Medulla oblongata (tissue), 1 donor: ENCODE measurements around the gene OR4D2.

Experiments used
- DNase-seq: peaks from one replicate; pipeline ENCODE4 v3.0.0-alpha.2; 2015; ENCODE audit errors: extremely low spot score

Gene OR4D2

DNA sequence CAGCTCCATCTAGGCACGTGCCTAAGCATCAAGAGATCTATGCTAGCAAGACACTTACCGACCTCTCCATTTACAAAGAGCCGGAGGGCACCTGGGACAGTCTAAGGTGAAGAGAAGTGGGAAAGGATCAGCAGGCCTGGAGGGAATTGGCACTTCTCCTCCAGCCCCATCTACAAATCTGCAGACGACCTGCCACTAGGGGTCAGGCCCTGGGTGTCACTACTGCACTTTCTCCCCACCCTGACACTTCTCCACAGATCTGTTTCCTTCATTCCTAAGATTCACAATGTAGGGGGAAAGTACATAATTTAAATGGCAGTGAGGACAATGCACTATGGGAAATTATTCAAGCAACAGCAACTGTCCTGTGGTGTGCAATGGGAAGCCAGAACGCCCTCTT, 44.1 kb downstream of the OR4D2 start:
- DNase-seq: no peak

DNA sequence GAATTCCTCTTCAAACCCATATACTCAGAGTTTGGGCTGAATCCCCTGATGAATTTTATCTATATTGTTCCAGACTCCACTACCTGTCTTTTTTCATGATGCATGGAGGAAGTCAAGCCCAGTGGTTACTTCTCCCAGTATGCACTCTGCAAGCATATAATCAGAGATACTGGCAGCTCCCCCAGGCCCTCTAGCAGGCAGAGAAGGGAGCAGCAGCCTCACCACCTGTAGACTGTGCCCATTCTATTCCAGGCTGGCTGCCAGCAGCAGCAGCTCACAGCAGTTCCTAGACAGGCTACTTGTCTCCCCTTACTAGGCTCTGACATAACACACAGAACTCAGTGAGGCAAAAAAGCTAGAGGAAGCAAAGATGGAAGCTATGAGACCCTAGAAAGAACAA, 48.9 kb downstream of the OR4D2 start:
- no peak for DNase-seq

DNA sequence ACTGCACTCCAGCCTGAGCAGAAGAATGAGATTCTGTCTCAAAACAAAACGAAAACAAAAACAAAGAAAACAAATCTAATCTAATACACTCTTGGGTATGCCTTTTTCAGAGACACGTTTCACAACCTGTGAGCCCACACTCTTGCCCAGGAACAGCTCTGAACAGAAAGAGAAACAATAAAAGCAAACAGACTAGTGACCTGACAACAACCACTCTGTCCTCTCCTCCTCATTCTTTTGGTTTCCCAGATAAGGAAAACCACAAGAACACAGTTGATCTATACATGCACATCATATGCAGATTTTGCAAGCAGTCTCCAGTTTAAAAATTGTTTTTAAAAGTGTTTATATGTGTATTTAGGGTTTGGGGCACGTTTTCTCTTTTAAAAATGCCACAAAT, 51.0 kb downstream of the OR4D2 start:
- DNase-seq: no peak

DNA sequence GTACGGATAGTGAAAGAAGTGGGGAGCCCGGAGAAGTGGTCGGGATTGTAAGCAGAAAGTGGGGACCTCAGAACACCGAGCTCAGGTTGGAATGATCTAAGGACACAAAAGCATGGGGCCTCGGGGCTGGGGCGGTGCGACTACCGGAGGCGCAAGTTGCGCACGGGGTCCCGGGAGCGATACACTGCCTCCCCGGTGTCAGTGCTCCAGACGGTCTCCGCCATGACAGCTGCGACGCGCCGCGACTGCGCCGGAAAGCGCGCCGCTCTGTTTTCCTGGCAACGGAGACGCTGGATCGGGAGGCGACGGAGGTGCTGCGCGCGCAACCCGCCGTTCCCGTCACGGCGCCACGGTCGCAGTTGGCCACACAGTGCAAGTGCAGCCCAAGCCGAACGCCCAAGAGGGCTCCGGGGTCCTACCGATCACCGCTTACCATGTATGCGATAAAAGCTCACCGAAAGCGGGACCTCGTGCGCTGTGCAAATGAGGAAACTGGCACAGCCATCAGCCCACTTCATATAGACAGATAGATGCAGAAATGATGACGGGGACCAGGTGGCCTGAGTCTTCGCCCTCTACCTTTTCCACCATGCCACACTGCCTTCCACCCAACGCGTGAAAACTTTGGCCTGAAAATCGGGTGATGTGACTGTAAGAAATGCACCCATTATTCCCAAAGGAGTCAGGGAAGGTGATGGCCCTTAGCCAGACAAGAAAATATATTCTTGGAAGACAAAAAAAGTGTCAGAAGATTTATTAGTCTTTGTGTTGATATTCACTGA, 52.4 kb downstream of the OR4D2 start, which contains the start of gene MKS1:
Gene MKS1 (minus strand): TSS at position 249 of the 782 bp plus-strand sequence. CDS start 25 bp downstream, at position 224.
- peak; percentile 92 for DNase-seq

DNA sequence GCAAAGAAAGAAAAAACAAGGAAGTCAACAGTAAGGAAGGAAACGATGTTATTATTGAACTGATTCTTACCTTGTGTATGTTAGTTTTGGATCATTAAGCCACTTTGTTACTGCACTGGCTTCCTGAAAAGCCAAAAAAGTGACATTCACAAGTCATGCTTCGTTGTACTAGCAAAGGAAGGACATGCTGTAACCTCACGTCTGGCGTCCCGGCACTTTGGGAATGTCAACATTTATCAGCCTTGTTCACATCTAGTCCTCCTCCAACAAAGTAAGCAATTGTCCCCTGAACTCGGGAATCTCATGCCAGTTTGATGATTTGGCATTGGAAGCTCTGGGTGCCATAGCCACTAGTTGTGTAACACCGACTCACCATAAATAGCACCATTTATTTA, 53.0 kb downstream of the OR4D2 start:
- peak; percentile 19 for DNase-seq
